ENCODE measurements around the gene MAB21L4. TPM values are rescaled to one million over a fixed set of nuclear protein-coding genes. Genes with fewer than 3 reads are reported as not detected.

MAB21L4 gene
- total and polyA plus RNA-seq, 7 donors, result 1.2 to 17.6 (median 1.7) TPM; not detected in 4

- H3K4me3 ChIP-seq, result no peak overlapping the region
- 84 to 87% methylated on average over 15 of the region's 15 CpGs for WGBS, 2 donors
- TF ChIP-seq, protein P1, sequence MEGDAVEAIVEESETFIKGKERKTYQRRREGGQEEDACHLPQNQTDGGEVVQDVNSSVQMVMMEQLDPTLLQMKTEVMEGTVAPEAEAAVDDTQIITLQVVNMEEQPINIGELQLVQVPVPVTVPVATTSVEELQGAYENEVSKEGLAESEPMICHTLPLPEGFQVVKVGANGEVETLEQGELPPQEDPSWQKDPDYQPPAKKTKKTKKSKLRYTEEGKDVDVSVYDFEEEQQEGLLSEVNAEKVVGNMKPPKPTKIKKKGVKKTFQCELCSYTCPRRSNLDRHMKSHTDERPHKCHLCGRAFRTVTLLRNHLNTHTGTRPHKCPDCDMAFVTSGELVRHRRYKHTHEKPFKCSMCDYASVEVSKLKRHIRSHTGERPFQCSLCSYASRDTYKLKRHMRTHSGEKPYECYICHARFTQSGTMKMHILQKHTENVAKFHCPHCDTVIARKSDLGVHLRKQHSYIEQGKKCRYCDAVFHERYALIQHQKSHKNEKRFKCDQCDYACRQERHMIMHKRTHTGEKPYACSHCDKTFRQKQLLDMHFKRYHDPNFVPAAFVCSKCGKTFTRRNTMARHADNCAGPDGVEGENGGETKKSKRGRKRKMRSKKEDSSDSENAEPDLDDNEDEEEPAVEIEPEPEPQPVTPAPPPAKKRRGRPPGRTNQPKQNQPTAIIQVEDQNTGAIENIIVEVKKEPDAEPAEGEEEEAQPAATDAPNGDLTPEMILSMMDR (IDR thresholded peaks at IDR 0.05), result no peak
- TF ChIP-seq POLR2AphosphoS5 (IDR thresholded peaks at IDR 0.05), result no peak
- no peak for TF ChIP-seq POLR2A (IDR thresholded peaks at IDR 0.05)
- TF ChIP-seq EP300 (IDR thresholded peaks at IDR 0.05), result no peak
- H3K27me3 ChIP-seq, result peaks cover 0 to 6% (median 0%) of the 10 kb centered on the region in 3 donors
- H3K27ac ChIP-seq, result no peak overlapping the region
- no peaks in the 10 kb centered on the region for H3K36me3 ChIP-seq
- intact Hi-C loops (cut with DNase I), result loop anchor here (5.0 kb wide), 2 partner anchors 805 to 880 kb away; partner anchors contain the start of gene D2HGDH
- DNase-seq, result no peak
- H3K9me3 ChIP-seq, result peaks cover 0 to 5% (median 0%) of the 10 kb centered on the region in 4 donors
- H3K4me1 ChIP-seq, result no peaks in the 10 kb centered on the region
Measured at GRCh38 chr2:240852671-240853314, 43.2 kb downstream of the MAB21L4 start.

DNA sequence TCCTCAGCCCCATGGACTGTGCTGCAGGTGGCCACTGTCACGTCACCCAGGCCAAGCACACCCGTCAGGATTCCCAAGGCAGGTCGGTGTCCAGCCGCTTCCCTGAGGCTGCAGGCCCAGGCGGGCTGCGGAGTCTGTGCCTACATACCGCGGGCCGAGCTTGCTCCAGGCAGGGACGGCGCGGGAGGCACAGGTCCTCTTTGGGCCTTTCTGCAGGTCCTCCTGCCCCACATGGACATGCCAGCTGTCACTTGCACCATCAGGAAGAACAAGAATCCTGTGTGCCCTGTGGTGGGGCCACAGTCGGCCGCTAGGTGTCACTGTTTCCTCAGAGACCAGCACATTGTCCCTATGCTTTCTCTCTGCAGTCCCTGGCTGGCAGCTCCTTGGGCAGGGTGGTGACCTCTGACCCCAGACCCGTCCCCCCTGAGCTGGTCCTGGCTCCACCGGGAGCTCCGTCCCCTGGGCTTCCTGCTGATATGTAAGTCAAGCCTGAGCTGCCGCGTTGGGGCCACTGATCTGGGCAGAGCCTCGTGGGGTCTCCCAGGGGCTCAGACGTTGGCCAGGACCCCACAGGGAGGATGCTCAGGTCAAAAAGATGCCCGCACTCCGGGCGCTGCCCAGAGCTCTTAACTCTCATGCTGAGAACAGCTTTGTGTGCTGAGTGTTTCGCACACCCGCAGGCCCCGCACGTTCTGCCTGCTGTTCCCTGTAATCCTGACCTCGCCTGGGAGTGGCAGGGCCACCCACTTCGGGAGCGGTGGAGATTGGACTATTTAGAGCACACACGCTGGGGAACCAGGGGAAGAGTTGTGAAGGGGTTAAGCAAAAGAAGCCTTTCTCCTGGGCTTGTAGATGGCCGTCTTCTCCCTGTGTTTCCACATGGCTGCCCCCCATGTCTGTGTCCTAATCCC lies 44.6 kb downstream of the MAB21L4 start:
- Histone ChIP-seq H3K9me3 (peaks cover 0 to 5% (median 0%) of the 10 kb centered on the region in 4 donors), H3K27ac (no peak overlapping the region), H3K4me1 (no peaks in the 10 kb centered on the region), H3K27me3 (peaks cover 0 to 6% (median 0%) of the 10 kb centered on the region in 3 donors), H3K36me3 (no peaks in the 10 kb centered on the region), H3K4me3 (no peak overlapping the region)
- intact Hi-C loops (cut with DNase I), result loop anchor here (5.0 kb wide), 2 partner anchors 806 to 881 kb away; partner anchors contain the start of gene D2HGDH
- peak; percentile 89 for DNase-seq
- TF ChIP-seq, protein P1 (IDR thresholded peaks at IDR 0.05), result peak; percentile 83 to 96 (median 86)
- TF ChIP-seq POLR2A (IDR thresholded peaks at IDR 0.05), result no peak
- WGBS, 2 donors, result 21 to 43% methylated on average over 33 of the region's 33 CpGs

GRCh38 chr2:240850756-240851077 lies 45.2 kb downstream of the MAB21L4 start:
- Histone ChIP-seq H3K4me3 (no peak overlapping the region), H3K4me1 (no peaks in the 10 kb centered on the region), H3K9me3 (peaks cover 0 to 5% (median 0%) of the 10 kb centered on the region in 4 donors), H3K27me3 (peaks cover 0 to 6% (median 0%) of the 10 kb centered on the region in 3 donors), H3K27ac (no peak overlapping the region), H3K36me3 (no peaks in the 10 kb centered on the region)
- no peak for DNase-seq
- WGBS, 2 donors, result 54 to 64% methylated on average over 11 of the region's 11 CpGs
- intact Hi-C loops (cut with DNase I), result loop anchor here (5.0 kb wide), 2 partner anchors 807 to 882 kb away; partner anchors contain the start of gene D2HGDH
- TF ChIP-seq, protein P1 (IDR thresholded peaks at IDR 0.05), result no peak
- no peak for TF ChIP-seq EP300 (IDR thresholded peaks at IDR 0.05)
- TF ChIP-seq POLR2AphosphoS5 (IDR thresholded peaks at IDR 0.05), result no peak
- TF ChIP-seq POLR2A (IDR thresholded peaks at IDR 0.05), result no peak

DNA sequence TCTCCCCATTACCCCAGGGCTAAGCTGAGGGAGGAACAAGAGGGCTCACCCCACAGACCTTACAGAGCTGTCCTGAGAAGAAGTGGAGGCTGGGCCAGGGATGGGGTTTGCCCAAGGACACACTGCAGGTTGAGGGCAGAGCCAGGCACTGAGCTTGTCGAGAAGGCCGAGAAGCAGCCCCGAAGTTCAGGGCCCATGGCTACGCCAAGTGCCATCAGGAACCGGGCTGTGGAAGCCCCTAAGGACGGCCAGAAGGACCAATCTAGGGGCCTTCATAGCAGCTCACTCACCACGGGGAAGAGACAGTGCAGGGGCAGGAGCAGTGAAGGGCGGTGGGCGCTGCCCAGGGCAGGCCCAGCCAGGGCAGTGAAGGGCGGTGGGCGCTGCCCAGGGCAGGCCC lies 45.9 kb downstream of the MAB21L4 start:
- Histone ChIP-seq H3K27me3 (peaks cover 0 to 6% (median 0%) of the 10 kb centered on the region in 3 donors), H3K9me3 (peaks cover 0 to 5% (median 0%) of the 10 kb centered on the region in 4 donors), H3K4me1 (no peaks in the 10 kb centered on the region), H3K4me3 (no peak overlapping the region), H3K36me3 (no peaks in the 10 kb centered on the region), H3K27ac (no peak overlapping the region)
- intact Hi-C loops (cut with DNase I), result loop anchor here (5.0 kb wide), 2 partner anchors 807 to 882 kb away; partner anchors contain the start of gene D2HGDH
- DNase-seq, result no peak
- WGBS, 2 donors, result 88 to 92% methylated on average over 11 of the region's 11 CpGs
- TF ChIP-seq, protein P1 (IDR thresholded peaks at IDR 0.05), result no peak
- TF ChIP-seq EP300 (IDR thresholded peaks at IDR 0.05), result no peak

All from sigmoid colon (tissue), 7 donors.